ENCODE measurements around the gene CEP85. TPM values are rescaled to one million over a fixed set of nuclear protein-coding genes. Genes with fewer than 3 reads are reported as not detected.

Gene CEP85
- total RNA-seq, 4 donors from 2014 or later: 1.3 to 6.8 (median 4.7) TPM

DNA sequence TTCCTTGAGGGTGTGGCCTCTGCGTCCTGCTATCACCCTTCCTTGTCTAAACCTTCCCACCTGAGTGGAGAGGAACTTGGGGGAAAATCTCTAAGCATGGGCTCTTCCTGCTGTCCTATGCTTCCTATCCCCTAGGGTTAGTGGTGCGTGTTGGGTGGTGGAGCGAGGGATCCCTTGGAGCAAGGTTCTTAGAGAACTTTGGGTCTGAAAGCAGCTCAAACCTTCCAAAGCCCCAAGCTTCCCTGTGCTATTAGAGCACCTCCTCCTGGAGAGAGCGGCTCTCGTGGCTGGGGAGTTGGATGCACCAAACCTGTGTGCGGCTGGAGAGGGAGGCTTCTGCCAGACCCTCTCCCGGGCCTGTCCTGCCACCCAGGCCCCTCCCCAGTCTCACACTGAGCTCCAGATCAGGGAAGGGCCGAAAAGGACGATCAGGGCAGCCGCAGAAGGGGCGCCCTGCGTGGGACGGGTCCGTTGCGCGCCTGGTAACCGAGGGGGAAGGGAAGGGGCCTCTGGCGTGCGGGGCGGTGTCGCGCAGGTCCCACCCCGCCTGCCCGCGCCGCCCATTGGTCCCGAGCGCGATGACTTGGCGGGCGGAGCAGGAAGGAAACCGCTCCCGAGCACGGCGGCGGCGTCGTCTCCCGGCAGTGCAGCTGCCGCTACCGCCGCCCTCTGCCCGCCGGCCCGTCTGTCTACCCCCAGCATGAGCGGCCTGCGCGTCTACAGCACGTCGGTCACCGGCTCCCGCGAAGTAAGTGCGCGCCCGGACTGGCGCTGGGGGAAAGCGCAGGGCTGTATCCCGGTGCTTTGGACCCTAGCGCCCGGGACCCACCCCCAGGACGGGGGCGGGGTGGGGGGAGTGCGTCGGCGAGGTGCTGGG, 45.7 kb downstream of the CEP85 start, which contains the start of gene SH3BGRL3:
SH3BGRL3 (plus strand) TSS at position 631 of the 877 bp plus-strand sequence; CDS start at position 701, 70 bp downstream.
- Histone ChIP-seq H3K9me3 (no peaks in the 10 kb centered on the region), H3K4me1 (peaks cover 0 to 88% (median 55%) of the 10 kb centered on the region in 3 donors), H3K4me3 (peak within 1 kb of the TSS; percentile 70 to 93), H3K27ac (peak within 1 kb of the TSS; percentile 87 to 97 (median 95)), H3K36me3 (peaks cover 0 to 6% of the 10 kb centered on the region in 2 donors), H3K27me3 (no peaks in the 10 kb centered on the region)
- WGBS, 2 donors (ENCODE audit: low coverage in 1 of 2): 0% methylated on average over 3 of the region's 66 CpGs; no CpG with 5 or more reads in 1 of the 2 donors
- TF ChIP-seq POLR2A (IDR thresholded peaks at IDR 0.05) (peak; percentile 95 to 96), POLR2AphosphoS5 (IDR thresholded peaks at IDR 0.05) (peak; percentile 93), EP300 (IDR thresholded peaks at IDR 0.05) (no peak)
- TF ChIP-seq, protein P1, sequence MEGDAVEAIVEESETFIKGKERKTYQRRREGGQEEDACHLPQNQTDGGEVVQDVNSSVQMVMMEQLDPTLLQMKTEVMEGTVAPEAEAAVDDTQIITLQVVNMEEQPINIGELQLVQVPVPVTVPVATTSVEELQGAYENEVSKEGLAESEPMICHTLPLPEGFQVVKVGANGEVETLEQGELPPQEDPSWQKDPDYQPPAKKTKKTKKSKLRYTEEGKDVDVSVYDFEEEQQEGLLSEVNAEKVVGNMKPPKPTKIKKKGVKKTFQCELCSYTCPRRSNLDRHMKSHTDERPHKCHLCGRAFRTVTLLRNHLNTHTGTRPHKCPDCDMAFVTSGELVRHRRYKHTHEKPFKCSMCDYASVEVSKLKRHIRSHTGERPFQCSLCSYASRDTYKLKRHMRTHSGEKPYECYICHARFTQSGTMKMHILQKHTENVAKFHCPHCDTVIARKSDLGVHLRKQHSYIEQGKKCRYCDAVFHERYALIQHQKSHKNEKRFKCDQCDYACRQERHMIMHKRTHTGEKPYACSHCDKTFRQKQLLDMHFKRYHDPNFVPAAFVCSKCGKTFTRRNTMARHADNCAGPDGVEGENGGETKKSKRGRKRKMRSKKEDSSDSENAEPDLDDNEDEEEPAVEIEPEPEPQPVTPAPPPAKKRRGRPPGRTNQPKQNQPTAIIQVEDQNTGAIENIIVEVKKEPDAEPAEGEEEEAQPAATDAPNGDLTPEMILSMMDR (IDR thresholded peaks at IDR 0.05): peak in 2 of 4 experiments; percentile 31 to 58
- ATAC-seq: peak; percentile 88

- H3K27ac ChIP-seq: peak overlapping the region; percentile 87 to 97 (median 95)
- H3K36me3 ChIP-seq: peaks cover 0 to 6% of the 10 kb centered on the region in 2 donors
- H3K27me3 ChIP-seq: no peaks in the 10 kb centered on the region
- no peak for ATAC-seq
- no peak for TF ChIP-seq POLR2A (IDR thresholded peaks at IDR 0.05)
- H3K4me3 ChIP-seq: peak overlapping the region; percentile 70 to 93
- H3K4me1 ChIP-seq: peaks cover 0 to 91% (median 60%) of the 10 kb centered on the region in 3 donors
- H3K9me3 ChIP-seq: no peaks in the 10 kb centered on the region
- 0 to 25% methylated on average over 1 to 4 of the region's 20 CpGs for WGBS, 2 donors (ENCODE audit: low coverage in 1 of 2)
Observed at GRCh38 chr1:26280333-26281042, 46.5 kb downstream of the CEP85 start.

DNA sequence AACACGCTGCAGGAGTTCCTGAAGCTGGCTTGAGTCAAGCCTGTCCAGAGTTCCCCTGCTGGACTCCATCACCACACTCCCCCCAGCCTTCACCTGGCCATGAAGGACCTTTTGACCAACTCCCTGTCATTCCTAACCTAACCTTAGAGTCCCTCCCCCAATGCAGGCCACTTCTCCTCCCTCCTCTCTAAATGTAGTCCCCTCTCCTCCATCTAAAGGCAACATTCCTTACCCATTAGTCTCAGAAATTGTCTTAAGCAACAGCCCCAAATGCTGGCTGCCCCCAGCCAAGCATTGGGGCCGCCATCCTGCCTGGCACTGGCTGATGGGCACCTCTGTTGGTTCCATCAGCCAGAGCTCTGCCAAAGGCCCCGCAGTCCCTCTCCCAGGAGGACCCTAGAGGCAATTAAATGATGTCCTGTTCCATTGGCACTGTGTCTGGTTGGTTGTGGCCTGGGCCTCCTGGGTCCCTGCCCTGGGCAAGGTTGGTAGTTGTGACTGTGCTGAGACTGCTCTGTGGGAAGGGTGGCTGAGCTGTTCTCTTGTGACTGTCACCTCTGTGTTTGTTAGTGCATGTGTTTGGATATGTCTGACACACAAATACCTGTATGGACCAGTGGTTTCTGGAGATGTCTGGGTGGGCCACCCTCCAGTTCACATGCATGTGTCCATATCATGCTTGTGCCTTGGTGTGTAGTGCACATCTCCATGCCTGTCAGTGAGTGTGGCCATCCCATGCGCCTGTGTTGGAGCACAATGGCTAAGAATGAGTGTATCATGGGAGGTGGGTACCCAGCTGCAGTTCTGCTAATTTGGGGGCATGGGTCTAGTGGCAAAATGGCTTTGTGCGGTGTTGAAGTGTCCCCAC, 47.3 kb downstream of the CEP85 start:
- 91% methylated on average over 4 of the region's 5 CpGs; no CpG with 5 or more reads in 1 of the 2 donors for WGBS, 2 donors (ENCODE audit: low coverage in 1 of 2)
- H3K36me3 ChIP-seq: peaks cover 0 to 6% of the 10 kb centered on the region in 2 donors
- H3K4me3 ChIP-seq: peak overlapping the region in 1 of 2 donors; percentile 93
- no peaks in the 10 kb centered on the region for H3K9me3 ChIP-seq
- peaks cover 0 to 91% (median 55%) of the 10 kb centered on the region in 3 donors for H3K4me1 ChIP-seq
- peak overlapping the region; percentile 87 to 97 (median 95) for H3K27ac ChIP-seq
- TF ChIP-seq, protein P1 (IDR thresholded peaks at IDR 0.05): no peak
- TF ChIP-seq POLR2AphosphoS5 (IDR thresholded peaks at IDR 0.05) (no peak), POLR2A (IDR thresholded peaks at IDR 0.05) (no peak), EP300 (IDR thresholded peaks at IDR 0.05) (no peak)
- no peak for ATAC-seq
- H3K27me3 ChIP-seq: no peaks in the 10 kb centered on the region

DNA sequence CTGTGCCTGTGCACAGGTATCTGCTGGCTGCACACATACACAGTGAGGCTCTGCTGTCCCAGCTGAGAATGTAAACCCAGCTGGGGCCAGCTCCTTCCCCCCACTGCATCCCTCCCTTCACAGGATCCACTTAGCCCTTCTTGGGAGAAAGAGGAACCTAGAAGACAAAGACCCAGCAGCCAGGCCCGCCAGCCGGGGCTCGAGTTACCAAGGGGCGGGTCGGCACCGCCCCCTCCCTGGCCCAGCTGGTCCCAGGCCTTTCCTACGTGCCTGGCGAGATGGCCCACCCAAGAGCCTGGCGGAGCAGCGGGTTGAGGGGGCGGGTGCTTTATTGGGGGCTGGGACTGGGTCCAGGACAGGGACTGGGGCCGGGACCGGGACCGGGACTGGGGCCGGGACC, 48.0 kb downstream of the CEP85 start:
- H3K36me3 ChIP-seq: peaks cover 0 to 4% of the 10 kb centered on the region in 2 donors
- peak overlapping the region in 3 of 4 donors; percentile 95 to 97 (median 95) for H3K27ac ChIP-seq
- H3K27me3 ChIP-seq: no peaks in the 10 kb centered on the region
- no peak for ATAC-seq
- H3K9me3 ChIP-seq: no peaks in the 10 kb centered on the region
- TF ChIP-seq POLR2A (IDR thresholded peaks at IDR 0.05) (no peak), EP300 (IDR thresholded peaks at IDR 0.05) (no peak), POLR2AphosphoS5 (IDR thresholded peaks at IDR 0.05) (no peak)
- TF ChIP-seq, protein P1 (IDR thresholded peaks at IDR 0.05): no peak
- peaks cover 0 to 91% (median 50%) of the 10 kb centered on the region in 3 donors for H3K4me1 ChIP-seq
- H3K4me3 ChIP-seq: no peak overlapping the region
- WGBS, 2 donors (ENCODE audit: low coverage in 1 of 2): 0% methylated on average over 1 of the region's 15 CpGs; no CpG with 5 or more reads in 1 of the 2 donors

Data from gastroesophageal sphincter (tissue), 4 donors.